DND-41 (cell line): ENCODE data around the gene DNASE1L3.

Experiments
- ATAC-seq: fragments of 200-7000 bp; cut with Tn5 transposase; 3 replicates; pipeline ENCODE4 v1.9.1; 2021; ENCODE audit warnings: low read depth; ENCODE audit not compliant: insufficient read depth
- DNase-seq: peaks from one replicate; pipeline ENCODE4 v3.0.0-alpha.2; 2020
- H2AFZ ChIP-seq: 2 replicates; pipeline ENCODE4 v1.6.0; 2012; ENCODE audit warnings: low read depth, low read length
- H3K27ac ChIP-seq: 2 replicates; pipeline ENCODE4 v1.5.1; 2012; ENCODE audit warnings: low read length, inconsistent platforms
- H3K27me3 ChIP-seq: fragments of 200-600 bp; sonication (generic); 2 replicates; pipeline ENCODE4 v1.6.0; 2012; ENCODE audit warnings: low read length, mild to moderate bottlenecking, inconsistent platforms; ENCODE audit not compliant: insufficient read depth, poor library complexity
- H3K36me3 ChIP-seq: 2 replicates; pipeline ENCODE4 v1.5.1; 2012; ENCODE audit warnings: low read length, inconsistent platforms; ENCODE audit not compliant: insufficient read depth
- H3K4me1 ChIP-seq: 2 replicates; pipeline ENCODE4 v1.5.1; 2012; ENCODE audit warnings: mild to moderate bottlenecking, low read length; ENCODE audit not compliant: insufficient read depth
- H3K4me2 ChIP-seq: 2 replicates; pipeline ENCODE4 v1.6.0; 2012; ENCODE audit warnings: mild to moderate bottlenecking, moderate library complexity, low read length, inconsistent platforms; ENCODE audit not compliant: insufficient read depth
- H3K4me3 ChIP-seq, 2 experiments: fragments of 200-600 bp in 1 of 2; shearing (Covaris generic) in 1 of 2; 2 replicates each; pipeline ENCODE4 v1.5.1; 2012 to 2016; ENCODE audit warnings: inconsistent platforms in 2 of 2, low read length in 2 of 2, mild to moderate bottlenecking in 2 of 2, low read depth in 1 of 2, moderate library complexity in 1 of 2
- H3K79me2 ChIP-seq: 2 replicates; pipeline ENCODE4 v1.6.0; 2012; ENCODE audit warnings: low read length, inconsistent platforms; ENCODE audit not compliant: insufficient read depth
- H3K9ac ChIP-seq: 2 replicates; pipeline ENCODE4 v1.6.0; 2012; ENCODE audit warnings: low read depth, mild to moderate bottlenecking, inconsistent platforms, low read length, moderate library complexity
- H3K9me3 ChIP-seq: 2 replicates; pipeline ENCODE4 v1.5.1; 2012; ENCODE audit warnings: low read length, moderate library complexity, mild to moderate bottlenecking, inconsistent platforms; ENCODE audit not compliant: insufficient read depth, severe bottlenecking
- H4K20me1 ChIP-seq: 2 replicates; pipeline ENCODE4 v1.6.0; 2012; ENCODE audit warnings: low read length; ENCODE audit not compliant: insufficient read depth
- CTCF ChIP-seq: IDR thresholded peaks from 2 replicates; pipeline ENCODE4 v1.5.1; 2012; ENCODE audit warnings: borderline replicate concordance, low read length, moderate library complexity, mild to moderate bottlenecking; ENCODE audit not compliant: poor library complexity, severe bottlenecking; ENCODE audit errors: extremely low read depth
- EZH2 ChIP-seq: IDR thresholded peaks from 3 replicates; pipeline ENCODE4 v1.6.1; 2012; ENCODE audit warnings: borderline replicate concordance, low read depth, mild to moderate bottlenecking, moderate library complexity, low read length, inconsistent platforms; ENCODE audit not compliant: severe bottlenecking

The DNASE1L3 gene

GRCh38 chr3:58191361-58191991 is 19.3 kb downstream of the DNASE1L3 start:
- H3K27me3 ChIP-seq: peaks cover 4% of the 10 kb centered on the region
- H4K20me1 ChIP-seq: no peaks in the 10 kb centered on the region
- no peak overlapping the region for H2AFZ ChIP-seq
- H3K4me1 ChIP-seq: no peaks in the 10 kb centered on the region
- H3K9ac ChIP-seq: no peak overlapping the region
- TF ChIP-seq EZH2 (no peak), CTCF (no peak)
- H3K4me3 ChIP-seq: no peak overlapping the region
- no peak overlapping the region for H3K4me2 ChIP-seq
- no peaks in the 10 kb centered on the region for H3K9me3 ChIP-seq
- no peak for ATAC-seq
- no peaks in the 10 kb centered on the region for H3K36me3 ChIP-seq
- H3K27ac ChIP-seq: no peak overlapping the region
- H3K79me2 ChIP-seq: no peaks in the 10 kb centered on the region
- DNase-seq: no peak

- no peaks in the 10 kb centered on the region for H3K4me1 ChIP-seq
- H3K36me3 ChIP-seq: no peaks in the 10 kb centered on the region
- no peak overlapping the region for H3K4me2 ChIP-seq
These were observed 19.9 kb downstream of the DNASE1L3 start for GRCh38 chr3:58190882-58191281.

DNA sequence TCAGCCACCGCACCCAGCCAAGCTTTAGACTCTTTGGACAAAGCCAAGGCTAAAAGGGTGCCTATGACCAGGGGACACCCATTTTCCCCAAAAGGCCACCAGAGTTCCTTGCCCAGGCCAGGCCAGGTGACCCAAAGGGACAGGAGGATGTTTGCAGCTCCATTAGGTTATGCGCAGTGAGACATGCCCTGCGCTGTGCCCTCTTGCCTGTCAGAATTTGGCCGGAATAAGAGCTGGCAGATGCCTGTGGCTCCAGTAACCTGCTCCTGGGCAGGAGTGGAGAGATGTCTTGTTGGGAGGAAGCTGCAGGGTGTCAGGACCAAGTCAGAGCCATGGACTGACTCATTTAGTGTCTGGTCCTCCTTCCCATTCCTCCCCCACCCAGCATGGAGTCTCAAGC is 20.5 kb downstream of the DNASE1L3 start:
- Histone ChIP-seq H4K20me1 (no peaks in the 10 kb centered on the region), H3K4me3 (no peak overlapping the region), H3K27me3 (peaks cover 6% of the 10 kb centered on the region), H3K79me2 (no peaks in the 10 kb centered on the region), H3K4me2 (no peak overlapping the region), H2AFZ (no peak overlapping the region), H3K4me1 (no peaks in the 10 kb centered on the region), H3K9ac (no peak overlapping the region), H3K27ac (no peak overlapping the region), H3K36me3 (no peaks in the 10 kb centered on the region), H3K9me3 (no peaks in the 10 kb centered on the region)
- ATAC-seq (no peak), DNase-seq (no peak)
- no peak for TF ChIP-seq CTCF
- TF ChIP-seq EZH2: no peak

More at GRCh38 chr3:58190882-58191281, 19.9 kb downstream of the DNASE1L3 start:
- ATAC-seq (no peak), DNase-seq (no peak)
- Histone ChIP-seq H3K9ac (no peak overlapping the region), H3K27ac (no peak overlapping the region), H3K27me3 (peaks cover 6% of the 10 kb centered on the region), H3K4me3 (no peak overlapping the region), H3K9me3 (no peaks in the 10 kb centered on the region), H4K20me1 (no peaks in the 10 kb centered on the region), H2AFZ (no peak overlapping the region), H3K79me2 (no peaks in the 10 kb centered on the region)
- TF ChIP-seq EZH2 (no peak), CTCF (no peak)

GRCh38 chr3:58189691-58190090 is 21.1 kb downstream of the DNASE1L3 start:
- no peak overlapping the region for H2AFZ ChIP-seq
- DNase-seq (no peak), ATAC-seq (no peak)
- H3K4me2 ChIP-seq: no peak overlapping the region
- no peak overlapping the region for H3K9ac ChIP-seq
- H3K27ac ChIP-seq: no peak overlapping the region
- H3K9me3 ChIP-seq: no peaks in the 10 kb centered on the region
- H3K4me1 ChIP-seq: no peaks in the 10 kb centered on the region
- no peaks in the 10 kb centered on the region for H4K20me1 ChIP-seq
- no peak overlapping the region for H3K4me3 ChIP-seq
- no peak for TF ChIP-seq EZH2
- no peak for TF ChIP-seq CTCF
- H3K27me3 ChIP-seq: peaks cover 6% of the 10 kb centered on the region
- no peaks in the 10 kb centered on the region for H3K36me3 ChIP-seq
- H3K79me2 ChIP-seq: no peaks in the 10 kb centered on the region
